Astrocyte (in vitro differentiated cells and primary cell): ENCODE results near the gene SLC39A5. TPM values are rescaled to one million over a fixed set of nuclear protein-coding genes. Genes with fewer than 3 reads are reported as not detected.
A peak's percentile ranks its signal among the peaks of the same experiment; 100 is the strongest.

Source experiments
- DNase-seq: peaks from one replicate; pipeline ENCODE4 v3.0.0-alpha.2; 2010; ENCODE audit warnings: low read depth
- FAIRE-seq: peaks from 2 replicates; lab custom pipeline; 2011; peaks lifted over from hg19 to GRCh38; lab: Jason Lieb, UNC
- H2AFZ ChIP-seq: 2 replicates; pipeline ENCODE4 v1.6.0; 2012; ENCODE audit warnings: low read depth, low read length, inconsistent platforms
- H3K27ac ChIP-seq: 2 replicates; pipeline ENCODE4 v1.5.1; 2011; ENCODE audit warnings: low read depth, low read length, inconsistent platforms
- H3K27me3 ChIP-seq: 2 replicates; pipeline ENCODE4 v1.6.0; 2011; ENCODE audit warnings: low read length, inconsistent platforms; ENCODE audit not compliant: insufficient read depth
- H3K36me3 ChIP-seq: 2 replicates; pipeline ENCODE4 v1.5.1; 2011; ENCODE audit warnings: low read length, inconsistent platforms; ENCODE audit not compliant: insufficient read depth
- H3K4me1 ChIP-seq: 2 replicates; pipeline ENCODE4 v1.5.1; 2011; ENCODE audit warnings: low read length, inconsistent platforms; ENCODE audit not compliant: insufficient read depth
- H3K4me2 ChIP-seq: 2 replicates; pipeline ENCODE4 v1.6.0; 2012; ENCODE audit warnings: low read length, inconsistent platforms
- H3K4me3 ChIP-seq: 2 replicates; pipeline ENCODE4 v1.5.1; 2011; ENCODE audit warnings: low read depth, mild to moderate bottlenecking, low read length, inconsistent platforms; ENCODE audit not compliant: insufficient read depth
- H3K79me2 ChIP-seq: 2 replicates; pipeline ENCODE4 v1.6.0; 2012; ENCODE audit warnings: mild to moderate bottlenecking, low read length, inconsistent platforms; ENCODE audit not compliant: insufficient read depth
- H3K9ac ChIP-seq: 2 replicates; pipeline ENCODE4 v1.6.0; 2012; ENCODE audit warnings: mild to moderate bottlenecking, low read length, inconsistent platforms
- H3K9me3 ChIP-seq: 2 replicates; pipeline ENCODE4 v1.5.1; 2012; ENCODE audit warnings: low read depth, mild to moderate bottlenecking, low read length, inconsistent platforms; ENCODE audit not compliant: insufficient read depth
- H4K20me1 ChIP-seq: 2 replicates; pipeline ENCODE4 v1.6.0; 2012; ENCODE audit warnings: low read length, inconsistent platforms; ENCODE audit not compliant: insufficient read depth
- H3K27ac Mint-ChIP-seq: one replicate; pipeline ENCODE4 v1.8.0; 2021; ENCODE audit warnings: mild to moderate bottlenecking, mixed read lengths; ENCODE audit not compliant: unreplicated experiment
- H3K27me3 Mint-ChIP-seq: one replicate; pipeline ENCODE4 v1.8.0; 2021; ENCODE audit warnings: low read depth, mixed read lengths; ENCODE audit not compliant: unreplicated experiment
- H3K36me3 Mint-ChIP-seq: one replicate; pipeline ENCODE4 v1.8.0; 2021; ENCODE audit warnings: low read depth, mixed read lengths; ENCODE audit not compliant: unreplicated experiment
- H3K4me1 Mint-ChIP-seq: one replicate; pipeline ENCODE4 v1.8.0; 2021; ENCODE audit warnings: low read depth, mixed read lengths; ENCODE audit not compliant: unreplicated experiment
- H3K4me3 Mint-ChIP-seq: one replicate; pipeline ENCODE4 v1.8.0; 2021; ENCODE audit warnings: mild to moderate bottlenecking, moderate library complexity, mixed read lengths; ENCODE audit not compliant: unreplicated experiment
- H3K9me3 Mint-ChIP-seq: one replicate; pipeline ENCODE4 v1.8.0; 2021; ENCODE audit warnings: mild to moderate bottlenecking, mixed read lengths; ENCODE audit not compliant: unreplicated experiment
- CTCF ChIP-seq: IDR thresholded peaks from 2 replicates; pipeline ENCODE4 v1.5.1; 2011; ENCODE audit warnings: low read depth, mild to moderate bottlenecking, inconsistent platforms, low read length, moderate library complexity; ENCODE audit not compliant: insufficient read depth
- EZH2 ChIP-seq: IDR thresholded peaks from 2 replicates; pipeline ENCODE4 v1.6.1; 2012; ENCODE audit warnings: mild to moderate bottlenecking, low read length, inconsistent platforms; ENCODE audit not compliant: insufficient read depth
- total RNA-seq: library from RNA; stranded (reverse); gene quantifications from 2 replicates; pipeline ENCODE4 v1.2.1, GENCODE V29; 2021

SLC39A5 gene
- total RNA-seq, 1 donor from 2014 or later, result 0.39 TPM

GRCh38 chr12:56221757-56222530 is 7.9 kb upstream of the SLC39A5 start, which contains the start of gene RNF41:
Gene RNF41, minus strand, starts transcription at chr12:56221922. Its CDS starts 7,875 bp downstream, at chr12:56214047.
- peak within 1 kb of the TSS; percentile 85 for H2AFZ ChIP-seq
- DNase-seq (peak; percentile 93), FAIRE-seq (peak; percentile 84)
- H3K4me3 ChIP-seq, result peak within 1 kb of the TSS; percentile 81
- Mint-ChIP-seq H3K9me3 (no peaks in the 10 kb centered on the region), H3K27me3 (no peaks in the 10 kb centered on the region), H3K4me1 (peaks cover 12% of the 10 kb centered on the region), H3K36me3 (peaks cover 2% of the 10 kb centered on the region), H3K27ac (peak within 1 kb of the TSS; percentile 99), H3K4me3 (peak within 1 kb of the TSS; percentile 97)
- H3K27me3 ChIP-seq, result no peaks in the 10 kb centered on the region
- TF ChIP-seq EZH2 (no peak), CTCF (no peak)
- peaks cover 19% of the 10 kb centered on the region for H3K4me1 ChIP-seq
- no peaks in the 10 kb centered on the region for H3K9me3 ChIP-seq
- H4K20me1 ChIP-seq, result peaks cover 3% of the 10 kb centered on the region
- peak within 1 kb of the TSS; percentile 92 for H3K4me2 ChIP-seq
- no peaks in the 10 kb centered on the region for H3K36me3 ChIP-seq
- H3K27ac ChIP-seq, result peak within 1 kb of the TSS; percentile 92
- peaks cover 39% of the 10 kb centered on the region for H3K79me2 ChIP-seq
- peak within 1 kb of the TSS; percentile 94 for H3K9ac ChIP-seq

- peak overlapping the region; percentile 97 for H3K4me3 Mint-ChIP-seq
- H3K4me3 ChIP-seq, result peak overlapping the region; percentile 81
- peak overlapping the region; percentile 92 for H3K4me2 ChIP-seq
- peaks cover 3% of the 10 kb centered on the region for H3K36me3 ChIP-seq
- H4K20me1 ChIP-seq, result peaks cover 2% of the 10 kb centered on the region
- H3K4me1 ChIP-seq, result peaks cover 19% of the 10 kb centered on the region
- peaks cover 36% of the 10 kb centered on the region for H3K79me2 ChIP-seq
- no peaks in the 10 kb centered on the region for H3K27me3 ChIP-seq
- TF ChIP-seq EZH2 (no peak), CTCF (no peak)
- no peaks in the 10 kb centered on the region for H3K27me3 Mint-ChIP-seq
- no peak for DNase-seq
- H3K9me3 ChIP-seq, result no peaks in the 10 kb centered on the region
- peaks cover 2% of the 10 kb centered on the region for H3K36me3 Mint-ChIP-seq
- peaks cover 12% of the 10 kb centered on the region for H3K4me1 Mint-ChIP-seq
- H3K9ac ChIP-seq, result peak overlapping the region; percentile 94
- H3K9me3 Mint-ChIP-seq, result no peaks in the 10 kb centered on the region
- H2AFZ ChIP-seq, result peak overlapping the region; percentile 85
- FAIRE-seq, result no peak
- peak overlapping the region; percentile 92 for H3K27ac ChIP-seq
- H3K27ac Mint-ChIP-seq, result peak overlapping the region; percentile 99
Measured at GRCh38 chr12:56222531-56222895, 7.3 kb upstream of the SLC39A5 start.

GRCh38 chr12:56223571-56224101 is 6.2 kb upstream of the SLC39A5 start:
- H3K79me2 ChIP-seq, result peaks cover 28% of the 10 kb centered on the region
- H2AFZ ChIP-seq, result peak overlapping the region; percentile 70
- peaks cover 19% of the 10 kb centered on the region for H3K4me1 ChIP-seq
- H3K27ac Mint-ChIP-seq, result peak overlapping the region; percentile 84
- peak overlapping the region; percentile 59 for H3K9ac ChIP-seq
- H3K36me3 Mint-ChIP-seq, result peaks cover 2% of the 10 kb centered on the region
- H3K27ac ChIP-seq, result peak overlapping the region; percentile 42
- no peak for TF ChIP-seq CTCF
- TF ChIP-seq EZH2, result no peak
- no peaks in the 10 kb centered on the region for H3K27me3 Mint-ChIP-seq
- H3K9me3 Mint-ChIP-seq, result no peaks in the 10 kb centered on the region
- peak overlapping the region; percentile 74 for H3K4me3 ChIP-seq
- no peak for FAIRE-seq
- peak overlapping the region; percentile 91 for H3K4me2 ChIP-seq
- H3K4me3 Mint-ChIP-seq, result peak overlapping the region; percentile 42
- no peaks in the 10 kb centered on the region for H4K20me1 ChIP-seq
- peaks cover 3% of the 10 kb centered on the region for H3K36me3 ChIP-seq
- H3K9me3 ChIP-seq, result no peaks in the 10 kb centered on the region
- no peaks in the 10 kb centered on the region for H3K27me3 ChIP-seq
- DNase-seq, result no peak
- H3K4me1 Mint-ChIP-seq, result peaks cover 12% of the 10 kb centered on the region
